GM23338 (cell line): ENCODE results near the gene FARP1. TPM values are rescaled to one million over a fixed set of nuclear protein-coding genes. Genes with fewer than 3 reads are reported as not detected.

ENCODE experiments used
- ATAC-seq: fragments of 200-7000 bp; cut with Tn5 transposase; 3 replicates; pipeline ENCODE4 v1.9.1; 2020
- DNase-seq: peaks from one replicate; pipeline ENCODE4 v3.0.0-alpha.2; 2015; ENCODE audit warnings: low spot score
- H2AFZ ChIP-seq: fragments of 200-600 bp; sonication (generic); 2 replicates; pipeline ENCODE4 v1.8.0; 2016; ENCODE audit warnings: antibody characterized with exemption, mild to moderate bottlenecking, moderate library complexity
- H3F3A ChIP-seq: fragments of 200-600 bp; sonication (generic); replicated peaks from 2 replicates; pipeline ENCODE4 v1.8.0; 2017; ENCODE audit warnings: antibody characterized with exemption, mixed run types, low read depth
- H3K27ac ChIP-seq: fragments of 200-600 bp; sonication (generic); 2 replicates; pipeline ENCODE4 v1.6.1; 2016; ENCODE audit warnings: low read depth
- H3K27me3 ChIP-seq: fragments of 200-600 bp; sonication (generic); 2 replicates; pipeline ENCODE4 v1.8.0; 2016; ENCODE audit warnings: mild to moderate bottlenecking, mixed run types, moderate library complexity; ENCODE audit not compliant: insufficient read depth
- H3K36me3 ChIP-seq: fragments of 200-600 bp; sonication (generic); 2 replicates; pipeline ENCODE4 v1.8.0; 2016; ENCODE audit warnings: mild to moderate bottlenecking; ENCODE audit not compliant: insufficient read depth
- H3K4me1 ChIP-seq: fragments of 200-600 bp; sonication (generic); 2 replicates; pipeline ENCODE4 v1.8.0; 2016; ENCODE audit warnings: mild to moderate bottlenecking, moderate library complexity; ENCODE audit not compliant: insufficient read depth
- H3K4me2 ChIP-seq: fragments of 200-600 bp; sonication (generic); 2 replicates; pipeline ENCODE4 v1.7.1; 2017; ENCODE audit warnings: mixed run types
- H3K4me3 ChIP-seq: fragments of 200-600 bp; sonication (generic); 2 replicates; pipeline ENCODE4 v1.6.1; 2016; ENCODE audit warnings: mixed run types
- H3K79me2 ChIP-seq: fragments of 200-600 bp; sonication (generic); replicated peaks from 2 replicates; pipeline ENCODE4 v1.8.0; 2017; ENCODE audit warnings: mild to moderate bottlenecking; ENCODE audit not compliant: insufficient read depth
- H3K9me2 ChIP-seq: fragments of 200-600 bp; sonication (generic); 2 replicates; pipeline ENCODE4 v1.8.0; 2017; ENCODE audit not compliant: insufficient read depth
- H4K20me1 ChIP-seq: fragments of 200-600 bp; sonication (generic); replicated peaks from 2 replicates; pipeline ENCODE4 v1.8.0; 2017; ENCODE audit warnings: mild to moderate bottlenecking; ENCODE audit not compliant: insufficient read depth
- H3K27ac Mint-ChIP-seq: 2 replicates; pipeline ENCODE4 v1.8.0; 2020; ENCODE audit warnings: inconsistent platforms, mild to moderate bottlenecking, moderate library complexity, mixed read lengths
- H3K27me3 Mint-ChIP-seq: 3 replicates; pipeline ENCODE4 v1.8.0; 2022; ENCODE audit warnings: low read depth, mild to moderate bottlenecking, moderate library complexity, mixed read lengths, inconsistent platforms; ENCODE audit not compliant: insufficient read depth, poor library complexity
- H3K36me3 Mint-ChIP-seq: 3 replicates; pipeline ENCODE4 v1.8.0; 2021; ENCODE audit warnings: low read depth, mild to moderate bottlenecking, inconsistent platforms, moderate library complexity, mixed read lengths
- H3K4me1 Mint-ChIP-seq: 3 replicates; pipeline ENCODE4 v1.8.0; 2020; ENCODE audit warnings: mild to moderate bottlenecking, inconsistent platforms, mixed read lengths
- H3K4me3 Mint-ChIP-seq: 3 replicates; pipeline ENCODE4 v1.8.0; 2021; ENCODE audit warnings: moderate library complexity, mild to moderate bottlenecking, inconsistent platforms, mixed read lengths
- H3K9me3 Mint-ChIP-seq: 3 replicates; pipeline ENCODE4 v1.8.0; 2020; ENCODE audit warnings: moderate library complexity, mild to moderate bottlenecking, inconsistent platforms, mixed read lengths
- EZH2phosphoT487 ChIP-seq: fragments of 200-600 bp; sonication (generic); IDR thresholded peaks from one replicate; pipeline ENCODE4 v1.8.1; 2018; ENCODE audit warnings: antibody characterized with exemption; ENCODE audit not compliant: unreplicated experiment
- JUNB ChIP-seq: IDR thresholded peaks from one replicate; pipeline ENCODE4 v1.6.1; 2016; ENCODE audit warnings: antibody characterized with exemption; ENCODE audit not compliant: unreplicated experiment
- NANOG ChIP-seq: IDR thresholded peaks from 2 replicates; pipeline ENCODE4 v1.6.1; 2016; ENCODE audit warnings: antibody characterized with exemption, borderline replicate concordance
- POLR2AphosphoS5 ChIP-seq: IDR thresholded peaks from 2 replicates; pipeline ENCODE4 v1.6.1; 2016; ENCODE audit warnings: antibody characterized with exemption, low read depth
- STAT1 ChIP-seq: IDR thresholded peaks from one replicate; pipeline ENCODE4 v1.6.1; 2016; ENCODE audit warnings: antibody characterized with exemption; ENCODE audit not compliant: unreplicated experiment
- ZNF331 ChIP-seq: fragments of 250-450 bp; sonication (Bioruptor Pico); IDR thresholded peaks from 2 replicates; pipeline ENCODE4 v1.5.0; 2020; ENCODE audit warnings: low read depth, mild to moderate bottlenecking, moderate library complexity
- polyA plus RNA-seq: library from polyadenylated mRNA; unstranded; fragments of >200 nt; fragmentation: Nextera tagmentation; extraction: Ambion mirVana; gene quantifications from 2 replicates; pipeline ENCODE4 v1.2.1, GENCODE V29; 2016
- total RNA-seq: library from RNA; depleted of rRNA; stranded (reverse); fragments of >200 nt; shearing (Covaris generic); gene quantifications from 2 replicates; pipeline ENCODE4 v1.2.3, GENCODE V29; 2014
- TF ChIP-seq, protein P1 (sequence below), 2 experiments: fragments of 200-600 bp in 1 of 2; sonication (generic) in 1 of 2; conservative IDR thresholded peaks; 2 replicates each; pipeline versions ENCODE4 v1.5.1 to v1.6.1; 2016 to 2017; ENCODE audit warnings: antibody characterized with exemption in 2 of 2, low read depth in 2 of 2, mild to moderate bottlenecking in 2 of 2, moderate library complexity in 1 of 2
- TF ChIP-seq, protein P2 (sequence below): fragments of 250-450 bp; sonication (Bioruptor Pico); IDR thresholded peaks from 2 replicates; pipeline ENCODE4 v1.5.0; 2020; ENCODE audit warnings: mild to moderate bottlenecking, moderate library complexity
- TF ChIP-seq, protein P3 (sequence below): IDR thresholded peaks from one replicate; pipeline ENCODE4 v1.6.1; 2018; ENCODE audit warnings: antibody characterized with exemption; ENCODE audit not compliant: unreplicated experiment

Gene FARP1
- total and polyA plus RNA-seq, 2 experiments from 2014 or later = 53.6 to 82.5 TPM

DNA sequence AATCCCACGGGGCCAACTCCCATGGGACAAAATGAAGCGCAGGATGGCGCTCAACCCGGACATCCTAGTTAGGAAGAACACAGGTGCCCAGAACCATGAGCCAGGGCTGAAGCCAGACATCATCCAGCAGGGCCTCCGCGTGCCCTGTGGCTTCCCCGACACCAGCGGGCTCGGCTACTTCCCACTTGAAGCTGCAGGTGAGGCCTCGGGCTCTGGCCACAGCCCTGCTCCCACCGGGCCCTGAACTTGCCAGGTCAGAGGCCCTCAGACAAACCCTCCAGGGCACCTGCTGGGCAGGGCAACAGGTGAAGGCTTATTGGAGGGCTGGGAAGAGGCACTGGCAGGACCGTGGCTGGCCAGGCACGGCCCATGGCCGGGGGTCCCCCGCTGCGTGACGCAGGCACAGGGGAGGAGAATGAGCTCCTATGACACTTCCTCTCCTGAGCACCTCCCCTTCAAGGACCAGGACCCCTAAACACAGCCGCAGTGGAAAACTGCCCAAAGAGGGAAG is 316.3 kb downstream of the FARP1 start:
- DNase-seq (no peak), ATAC-seq (no peak)
- no peak overlapping the region for H3K4me3 ChIP-seq
- Mint-ChIP-seq H3K36me3 (peaks cover 82% of the 10 kb centered on the region), H3K27ac (no peak overlapping the region), H3K9me3 (no peaks in the 10 kb centered on the region), H3K4me3 (no peak overlapping the region), H3K27me3 (peaks cover 9% of the 10 kb centered on the region), H3K4me1 (peaks cover 18% of the 10 kb centered on the region)
- peaks cover 16% of the 10 kb centered on the region; the same call in 1 of the 2 replicates for H3K79me2 ChIP-seq
- H3K36me3 ChIP-seq = peaks cover 3% of the 10 kb centered on the region; the same call in 1 of the 2 replicates
- no peaks in the 10 kb centered on the region for H3F3A ChIP-seq
- H3K27ac ChIP-seq = no peak overlapping the region
- H3K4me1 ChIP-seq = no peaks in the 10 kb centered on the region
- H4K20me1 ChIP-seq = peaks cover 5% of the 10 kb centered on the region
- H3K9me2 ChIP-seq = no peaks in the 10 kb centered on the region
- TF ChIP-seq JUNB (no peak), ZNF331 (no peak)
- TF ChIP-seq, protein P1, sequence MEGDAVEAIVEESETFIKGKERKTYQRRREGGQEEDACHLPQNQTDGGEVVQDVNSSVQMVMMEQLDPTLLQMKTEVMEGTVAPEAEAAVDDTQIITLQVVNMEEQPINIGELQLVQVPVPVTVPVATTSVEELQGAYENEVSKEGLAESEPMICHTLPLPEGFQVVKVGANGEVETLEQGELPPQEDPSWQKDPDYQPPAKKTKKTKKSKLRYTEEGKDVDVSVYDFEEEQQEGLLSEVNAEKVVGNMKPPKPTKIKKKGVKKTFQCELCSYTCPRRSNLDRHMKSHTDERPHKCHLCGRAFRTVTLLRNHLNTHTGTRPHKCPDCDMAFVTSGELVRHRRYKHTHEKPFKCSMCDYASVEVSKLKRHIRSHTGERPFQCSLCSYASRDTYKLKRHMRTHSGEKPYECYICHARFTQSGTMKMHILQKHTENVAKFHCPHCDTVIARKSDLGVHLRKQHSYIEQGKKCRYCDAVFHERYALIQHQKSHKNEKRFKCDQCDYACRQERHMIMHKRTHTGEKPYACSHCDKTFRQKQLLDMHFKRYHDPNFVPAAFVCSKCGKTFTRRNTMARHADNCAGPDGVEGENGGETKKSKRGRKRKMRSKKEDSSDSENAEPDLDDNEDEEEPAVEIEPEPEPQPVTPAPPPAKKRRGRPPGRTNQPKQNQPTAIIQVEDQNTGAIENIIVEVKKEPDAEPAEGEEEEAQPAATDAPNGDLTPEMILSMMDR (conservative IDR thresholded peaks at IDR 0.05; ENCODE audit: low read depth in 2 of 2) = no peak
- H3K4me2 ChIP-seq = no peak overlapping the region
- no peak overlapping the region for H2AFZ ChIP-seq
- H3K27me3 ChIP-seq = no peaks in the 10 kb centered on the region

DNA sequence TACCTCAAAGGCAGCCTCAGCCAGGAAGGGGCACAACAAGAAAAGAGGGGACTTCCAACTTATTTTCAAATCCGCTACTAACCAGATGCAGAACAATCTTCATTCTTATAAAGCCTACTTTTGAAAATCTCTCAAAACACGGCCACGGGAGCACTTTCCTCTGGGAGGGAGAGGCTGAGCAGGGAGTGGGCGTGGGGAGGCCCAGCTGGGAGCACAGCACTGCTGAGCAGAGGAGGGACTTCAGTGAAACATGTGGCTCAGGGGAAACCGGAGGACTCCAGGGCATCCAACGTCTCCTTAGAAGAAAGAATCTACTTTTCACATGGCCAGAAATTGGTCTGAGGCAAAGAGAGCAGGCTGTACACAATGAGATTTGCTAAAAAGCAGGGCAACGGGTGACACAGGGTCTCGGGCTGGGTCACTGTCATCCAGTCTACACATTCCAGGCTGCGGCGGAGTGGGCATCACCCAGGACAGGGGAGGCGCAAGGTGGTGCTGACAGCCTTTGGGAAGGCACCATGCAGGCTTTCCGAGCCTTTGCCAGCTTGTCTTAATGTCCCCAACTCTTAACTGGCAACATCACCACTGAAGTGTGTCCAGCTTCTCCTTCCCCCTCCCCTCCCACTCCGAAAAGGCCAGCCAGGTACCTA is 317.0 kb downstream of the FARP1 start:
- H3K36me3 Mint-ChIP-seq = peaks cover 79% of the 10 kb centered on the region
- peaks cover 12% of the 10 kb centered on the region for H3K79me2 ChIP-seq
- TF ChIP-seq, protein P2, sequence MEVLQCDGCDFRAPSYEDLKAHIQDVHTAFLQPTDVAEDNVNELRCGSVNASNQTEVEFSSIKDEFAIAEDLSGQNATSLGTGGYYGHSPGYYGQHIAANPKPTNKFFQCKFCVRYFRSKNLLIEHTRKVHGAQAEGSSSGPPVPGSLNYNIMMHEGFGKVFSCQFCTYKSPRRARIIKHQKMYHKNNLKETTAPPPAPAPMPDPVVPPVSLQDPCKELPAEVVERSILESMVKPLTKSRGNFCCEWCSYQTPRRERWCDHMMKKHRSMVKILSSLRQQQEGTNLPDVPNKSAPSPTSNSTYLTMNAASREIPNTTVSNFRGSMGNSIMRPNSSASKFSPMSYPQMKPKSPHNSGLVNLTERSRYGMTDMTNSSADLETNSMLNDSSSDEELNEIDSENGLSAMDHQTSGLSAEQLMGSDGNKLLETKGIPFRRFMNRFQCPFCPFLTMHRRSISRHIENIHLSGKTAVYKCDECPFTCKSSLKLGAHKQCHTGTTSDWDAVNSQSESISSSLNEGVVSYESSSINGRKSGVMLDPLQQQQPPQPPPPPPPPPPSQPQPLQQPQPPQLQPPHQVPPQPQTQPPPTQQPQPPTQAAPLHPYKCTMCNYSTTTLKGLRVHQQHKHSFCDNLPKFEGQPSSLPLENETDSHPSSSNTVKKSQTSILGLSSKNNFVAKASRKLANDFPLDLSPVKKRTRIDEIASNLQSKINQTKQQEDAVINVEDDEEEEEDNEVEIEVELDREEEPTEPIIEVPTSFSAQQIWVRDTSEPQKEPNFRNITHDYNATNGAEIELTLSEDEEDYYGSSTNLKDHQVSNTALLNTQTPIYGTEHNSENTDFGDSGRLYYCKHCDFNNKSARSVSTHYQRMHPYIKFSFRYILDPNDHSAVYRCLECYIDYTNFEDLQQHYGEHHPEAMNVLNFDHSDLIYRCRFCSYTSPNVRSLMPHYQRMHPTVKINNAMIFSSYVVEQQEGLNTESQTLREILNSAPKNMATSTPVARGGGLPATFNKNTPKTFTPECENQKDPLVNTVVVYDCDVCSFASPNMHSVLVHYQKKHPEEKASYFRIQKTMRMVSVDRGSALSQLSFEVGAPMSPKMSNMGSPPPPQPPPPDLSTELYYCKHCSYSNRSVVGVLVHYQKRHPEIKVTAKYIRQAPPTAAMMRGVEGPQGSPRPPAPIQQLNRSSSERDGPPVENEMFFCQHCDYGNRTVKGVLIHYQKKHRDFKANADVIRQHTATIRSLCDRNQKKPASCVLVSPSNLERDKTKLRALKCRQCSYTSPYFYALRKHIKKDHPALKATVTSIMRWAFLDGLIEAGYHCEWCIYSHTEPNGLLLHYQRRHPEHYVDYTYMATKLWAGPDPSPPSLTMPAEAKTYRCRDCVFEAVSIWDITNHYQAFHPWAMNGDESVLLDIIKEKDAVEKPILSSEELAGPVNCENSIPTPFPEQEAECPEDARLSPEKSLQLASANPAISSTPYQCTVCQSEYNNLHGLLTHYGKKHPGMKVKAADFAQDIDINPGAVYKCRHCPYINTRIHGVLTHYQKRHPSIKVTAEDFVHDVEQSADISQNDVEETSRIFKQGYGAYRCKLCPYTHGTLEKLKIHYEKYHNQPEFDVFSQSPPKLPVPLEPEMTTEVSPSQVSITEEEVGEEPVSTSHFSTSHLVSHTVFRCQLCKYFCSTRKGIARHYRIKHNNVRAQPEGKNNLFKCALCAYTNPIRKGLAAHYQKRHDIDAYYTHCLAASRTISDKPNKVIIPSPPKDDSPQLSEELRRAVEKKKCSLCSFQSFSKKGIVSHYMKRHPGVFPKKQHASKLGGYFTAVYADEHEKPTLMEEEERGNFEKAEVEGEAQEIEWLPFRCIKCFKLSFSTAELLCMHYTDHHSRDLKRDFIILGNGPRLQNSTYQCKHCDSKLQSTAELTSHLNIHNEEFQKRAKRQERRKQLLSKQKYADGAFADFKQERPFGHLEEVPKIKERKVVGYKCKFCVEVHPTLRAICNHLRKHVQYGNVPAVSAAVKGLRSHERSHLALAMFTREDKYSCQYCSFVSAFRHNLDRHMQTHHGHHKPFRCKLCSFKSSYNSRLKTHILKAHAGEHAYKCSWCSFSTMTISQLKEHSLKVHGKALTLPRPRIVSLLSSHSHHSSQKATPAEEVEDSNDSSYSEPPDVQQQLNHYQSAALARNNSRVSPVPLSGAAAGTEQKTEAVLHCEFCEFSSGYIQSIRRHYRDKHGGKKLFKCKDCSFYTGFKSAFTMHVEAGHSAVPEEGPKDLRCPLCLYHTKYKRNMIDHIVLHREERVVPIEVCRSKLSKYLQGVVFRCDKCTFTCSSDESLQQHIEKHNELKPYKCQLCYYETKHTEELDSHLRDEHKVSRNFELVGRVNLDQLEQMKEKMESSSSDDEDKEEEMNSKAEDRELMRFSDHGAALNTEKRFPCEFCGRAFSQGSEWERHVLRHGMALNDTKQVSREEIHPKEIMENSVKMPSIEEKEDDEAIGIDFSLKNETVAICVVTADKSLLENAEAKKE (CRISPR knock-in tag) = no peak
- TF ChIP-seq EZH2phosphoT487 (no peak), STAT1 (no peak), POLR2AphosphoS5 (no peak), NANOG (no peak), ZNF331 (no peak)
- TF ChIP-seq, protein P3, sequence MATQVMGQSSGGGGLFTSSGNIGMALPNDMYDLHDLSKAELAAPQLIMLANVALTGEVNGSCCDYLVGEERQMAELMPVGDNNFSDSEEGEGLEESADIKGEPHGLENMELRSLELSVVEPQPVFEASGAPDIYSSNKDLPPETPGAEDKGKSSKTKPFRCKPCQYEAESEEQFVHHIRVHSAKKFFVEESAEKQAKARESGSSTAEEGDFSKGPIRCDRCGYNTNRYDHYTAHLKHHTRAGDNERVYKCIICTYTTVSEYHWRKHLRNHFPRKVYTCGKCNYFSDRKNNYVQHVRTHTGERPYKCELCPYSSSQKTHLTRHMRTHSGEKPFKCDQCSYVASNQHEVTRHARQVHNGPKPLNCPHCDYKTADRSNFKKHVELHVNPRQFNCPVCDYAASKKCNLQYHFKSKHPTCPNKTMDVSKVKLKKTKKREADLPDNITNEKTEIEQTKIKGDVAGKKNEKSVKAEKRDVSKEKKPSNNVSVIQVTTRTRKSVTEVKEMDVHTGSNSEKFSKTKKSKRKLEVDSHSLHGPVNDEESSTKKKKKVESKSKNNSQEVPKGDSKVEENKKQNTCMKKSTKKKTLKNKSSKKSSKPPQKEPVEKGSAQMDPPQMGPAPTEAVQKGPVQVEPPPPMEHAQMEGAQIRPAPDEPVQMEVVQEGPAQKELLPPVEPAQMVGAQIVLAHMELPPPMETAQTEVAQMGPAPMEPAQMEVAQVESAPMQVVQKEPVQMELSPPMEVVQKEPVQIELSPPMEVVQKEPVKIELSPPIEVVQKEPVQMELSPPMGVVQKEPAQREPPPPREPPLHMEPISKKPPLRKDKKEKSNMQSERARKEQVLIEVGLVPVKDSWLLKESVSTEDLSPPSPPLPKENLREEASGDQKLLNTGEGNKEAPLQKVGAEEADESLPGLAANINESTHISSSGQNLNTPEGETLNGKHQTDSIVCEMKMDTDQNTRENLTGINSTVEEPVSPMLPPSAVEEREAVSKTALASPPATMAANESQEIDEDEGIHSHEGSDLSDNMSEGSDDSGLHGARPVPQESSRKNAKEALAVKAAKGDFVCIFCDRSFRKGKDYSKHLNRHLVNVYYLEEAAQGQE = no peak

More for the DNA sequence above, 317.0 kb downstream of the FARP1 start:
- Histone ChIP-seq H3K36me3 (peaks cover 3% of the 10 kb centered on the region; the same call in 1 of the 2 replicates), H3K4me3 (no peak overlapping the region), H3K27me3 (no peaks in the 10 kb centered on the region), H3K27ac (0 out of 2 replicates have a peak overlapping the region, but pooled peaks have one; percentile 9), H4K20me1 (peaks cover under 1% of the 10 kb centered on the region), H3K4me2 (no peak overlapping the region), H2AFZ (no peak overlapping the region), H3K4me1 (no peaks in the 10 kb centered on the region), H3F3A (no peaks in the 10 kb centered on the region), H3K9me2 (no peaks in the 10 kb centered on the region)
- ATAC-seq (no peak), DNase-seq (no peak)
- no peak overlapping the region for H3K4me3 Mint-ChIP-seq
- peaks cover 9% of the 10 kb centered on the region for H3K27me3 Mint-ChIP-seq
- H3K4me1 Mint-ChIP-seq = peaks cover 18% of the 10 kb centered on the region
- H3K9me3 Mint-ChIP-seq = no peaks in the 10 kb centered on the region
- H3K27ac Mint-ChIP-seq = peak overlapping the region; percentile 60; the same call in 1 of the 2 replicates
